ENCODE data around the gene SPZ1. TPM values are rescaled to one million over a fixed set of nuclear protein-coding genes. Genes with fewer than 3 reads are reported as not detected.
"Not testable (repeated sequence)": the region's sequence is repeated elsewhere in the genome, so short reads cannot be mapped to it uniquely, and the experiment has no call there.

SPZ1 gene
- total RNA-seq (not detected), polyA plus RNA-seq (not detected)
- long read RNA-seq, donor 1, result 0 reads
- long read RNA-seq, donor 2, result 0 reads

DNA sequence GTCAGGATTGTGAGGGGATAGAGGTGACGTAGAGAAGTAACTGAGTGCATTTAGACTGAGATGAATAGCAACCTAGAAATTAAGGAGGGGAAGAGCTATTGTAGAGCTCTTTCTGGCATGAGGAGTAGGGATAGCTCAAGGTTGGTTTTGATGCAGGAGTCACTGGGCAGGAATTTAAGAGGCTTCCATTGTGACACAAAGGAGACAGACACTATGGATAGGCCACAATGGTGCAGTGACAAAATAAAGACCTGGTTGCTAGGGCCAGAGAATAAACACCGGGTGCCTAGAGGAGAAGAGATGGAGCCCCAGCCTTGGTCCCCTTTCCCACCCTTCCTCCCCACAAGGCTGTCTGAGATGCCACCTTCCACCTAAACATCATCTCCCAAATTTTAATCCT is at the start of gene SPZ1:
Gene SPZ1, plus strand, starts transcription at position 301 of the 400 bp plus-strand sequence. CDS start 214 bp downstream, outside the sequence.
- Histone ChIP-seq H3K9me3 (ENCODE audit: control insufficient read depth, low read length) (no peaks in the 10 kb centered on the region), H3K27ac (ENCODE audit: low read depth in 1 of 2, low read length in 2 of 2) (no peak within 1 kb of the TSS), H3K4me3 (ENCODE audit: low read length in 2 of 2) (no peak within 1 kb of the TSS), H3K36me3 (ENCODE audit: control insufficient read depth in 1 of 2, insufficient read depth in 2 of 2, low read length in 1 of 2) (no peaks in the 10 kb centered on the region), H3K4me1 (ENCODE audit: control insufficient read depth in 1 of 2, insufficient read depth in 2 of 2, low read length in 2 of 2) (no peaks in the 10 kb centered on the region), H3K27me3 (ENCODE audit: control insufficient read depth in 1 of 2, insufficient read depth in 2 of 2, low read length in 1 of 2) (no peaks in the 10 kb centered on the region)
- WGBS, 2 donors, result 74 to 83% methylated on average over 2 of the region's 2 CpGs
- ATAC-seq (ENCODE audit: low FRiP score) (no peak), DNase-seq (no peak)
- intact Hi-C loops (cut with DNase I), result no loop called here

DNA sequence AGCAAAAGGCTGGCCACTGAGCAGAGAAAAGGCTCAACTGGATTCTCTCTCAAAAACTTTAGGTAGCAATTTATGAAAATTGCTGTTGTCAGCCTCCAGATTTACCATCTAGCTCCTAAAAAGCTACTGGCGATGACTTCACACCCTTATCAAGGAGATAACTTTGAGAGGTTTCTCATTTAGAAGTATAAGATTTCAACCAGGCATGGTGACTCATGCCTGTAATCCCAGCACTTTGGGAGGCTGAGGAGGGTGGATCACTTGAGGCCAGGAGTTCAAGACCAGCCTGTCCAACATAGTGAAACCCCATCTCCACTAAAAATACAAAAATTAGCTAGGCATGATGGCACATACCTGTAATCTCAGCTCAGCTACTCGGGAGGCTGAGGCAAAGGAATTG is 49.3 kb upstream of the SPZ1 start:
- not testable (repeated sequence) for H3K9me3 ChIP-seq (ENCODE audit: control insufficient read depth, low read length); H3K27me3 ChIP-seq (ENCODE audit: control insufficient read depth in 1 of 2, insufficient read depth in 2 of 2, low read length in 1 of 2); ATAC-seq (ENCODE audit: low FRiP score); H3K4me1 ChIP-seq (ENCODE audit: control insufficient read depth in 1 of 2, insufficient read depth in 2 of 2, low read length in 2 of 2); H3K27ac ChIP-seq (ENCODE audit: low read depth in 1 of 2, low read length in 2 of 2); H3K36me3 ChIP-seq (ENCODE audit: control insufficient read depth in 1 of 2, insufficient read depth in 2 of 2, low read length in 1 of 2); DNase-seq; H3K4me3 ChIP-seq (ENCODE audit: low read length in 2 of 2)
- 89 to 91% methylated on average over 2 of the region's 2 CpGs for WGBS, 2 donors
- intact Hi-C loops (cut with DNase I), result loop anchor here in 1 of 2 donors (10.0 kb wide), 1 partner anchor 176 kb away; no protein-coding TSS in a partner anchor

GRCh38 chr5:80275347-80275746 is 44.5 kb upstream of the SPZ1 start:
- no peak overlapping the region for H3K4me3 ChIP-seq (ENCODE audit: low read length in 2 of 2)
- H3K9me3 ChIP-seq (ENCODE audit: control insufficient read depth, low read length), result no peaks in the 10 kb centered on the region
- intact Hi-C loops (cut with DNase I), result loop anchor here in 1 of 2 donors (10.0 kb wide), 1 partner anchor 181 kb away; no protein-coding TSS in a partner anchor
- ATAC-seq (ENCODE audit: low FRiP score) (no peak), DNase-seq (no peak)
- no peaks in the 10 kb centered on the region for H3K4me1 ChIP-seq (ENCODE audit: control insufficient read depth in 1 of 2, insufficient read depth in 2 of 2, low read length in 2 of 2)
- no peaks in the 10 kb centered on the region for H3K36me3 ChIP-seq (ENCODE audit: control insufficient read depth in 1 of 2, insufficient read depth in 2 of 2, low read length in 1 of 2)
- no peaks in the 10 kb centered on the region for H3K27me3 ChIP-seq (ENCODE audit: control insufficient read depth in 1 of 2, insufficient read depth in 2 of 2, low read length in 1 of 2)
- 79 to 84% methylated on average over 2 of the region's 2 CpGs for WGBS, 2 donors
- H3K27ac ChIP-seq (ENCODE audit: low read depth in 1 of 2, low read length in 2 of 2), result no peak overlapping the region

- intact Hi-C loops (cut with DNase I), result loop anchor here in 1 of 2 donors (10.0 kb wide), 1 partner anchor 181 kb away; no protein-coding TSS in a partner anchor
- no peak for ATAC-seq (ENCODE audit: low FRiP score)
- Histone ChIP-seq H3K36me3 (ENCODE audit: control insufficient read depth in 1 of 2, insufficient read depth in 2 of 2, low read length in 1 of 2) (no peaks in the 10 kb centered on the region), H3K9me3 (ENCODE audit: control insufficient read depth, low read length) (no peaks in the 10 kb centered on the region), H3K27ac (ENCODE audit: low read depth in 1 of 2, low read length in 2 of 2) (no peak overlapping the region), H3K27me3 (ENCODE audit: control insufficient read depth in 1 of 2, insufficient read depth in 2 of 2, low read length in 1 of 2) (no peaks in the 10 kb centered on the region), H3K4me1 (ENCODE audit: control insufficient read depth in 1 of 2, insufficient read depth in 2 of 2, low read length in 2 of 2) (no peaks in the 10 kb centered on the region), H3K4me3 (ENCODE audit: low read length in 2 of 2) (no peak overlapping the region)
- no peak for DNase-seq
These were observed 43.6 kb upstream of the SPZ1 start for GRCh38 chr5:80276186-80276585.

DNA sequence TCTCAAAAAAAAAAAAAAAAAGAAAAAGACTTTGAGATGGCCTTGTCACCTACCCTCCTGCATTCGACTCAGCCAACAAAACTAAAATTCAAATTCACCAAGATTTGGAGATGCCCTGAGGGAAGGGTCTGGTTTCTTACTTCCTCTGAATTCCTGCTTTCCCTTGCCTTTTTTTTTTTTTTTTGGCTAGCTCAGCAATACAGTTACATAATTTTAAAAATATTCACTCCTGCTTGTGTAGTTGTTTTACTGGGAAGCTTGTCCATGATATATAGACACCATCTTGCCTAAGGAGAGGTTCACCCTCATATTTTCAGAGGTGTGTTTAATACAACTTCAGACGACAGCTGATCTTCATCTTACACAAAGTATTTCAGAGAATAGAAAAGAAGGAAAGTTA is 42.6 kb upstream of the SPZ1 start:
- no peaks in the 10 kb centered on the region for H3K4me1 ChIP-seq (ENCODE audit: control insufficient read depth in 1 of 2, insufficient read depth in 2 of 2, low read length in 2 of 2)
- H3K27ac ChIP-seq (ENCODE audit: low read depth in 1 of 2, low read length in 2 of 2), result no peak overlapping the region
- WGBS, 2 donors, result 18% methylated on average over 2 of the region's 2 CpGs
- no peaks in the 10 kb centered on the region for H3K36me3 ChIP-seq (ENCODE audit: control insufficient read depth in 1 of 2, insufficient read depth in 2 of 2, low read length in 1 of 2)
- no peaks in the 10 kb centered on the region for H3K27me3 ChIP-seq (ENCODE audit: control insufficient read depth in 1 of 2, insufficient read depth in 2 of 2, low read length in 1 of 2)
- H3K4me3 ChIP-seq (ENCODE audit: low read length in 2 of 2), result no peak overlapping the region
- DNase-seq, result no peak
- intact Hi-C loops (cut with DNase I), result loop anchor here in 1 of 2 donors (10.0 kb wide), 1 partner anchor 182 kb away; no protein-coding TSS in a partner anchor
- H3K9me3 ChIP-seq (ENCODE audit: control insufficient read depth, low read length), result no peaks in the 10 kb centered on the region
- ATAC-seq (ENCODE audit: low FRiP score), result no peak

DNA sequence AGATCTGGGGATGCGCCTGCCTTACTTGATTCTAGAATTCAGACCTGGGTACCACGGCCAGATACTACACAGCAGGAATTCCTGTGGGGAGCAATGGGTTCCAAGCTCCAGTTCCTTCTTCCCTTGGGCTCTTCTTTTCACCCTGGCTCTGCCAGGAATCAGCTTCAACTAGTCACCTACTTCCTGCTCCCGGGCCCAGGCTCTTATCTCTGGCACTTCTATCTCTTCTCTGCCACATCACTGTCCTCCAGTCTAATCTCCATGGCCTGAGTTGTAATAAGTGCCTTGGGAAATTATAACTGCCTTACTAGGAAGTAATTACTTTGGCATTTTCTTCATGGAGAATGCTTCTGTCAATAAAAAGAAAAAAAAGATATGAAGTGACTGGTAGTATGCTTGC is 37.7 kb upstream of the SPZ1 start:
- intact Hi-C loops (cut with DNase I), result no loop called here
- Histone ChIP-seq H3K4me1 (ENCODE audit: control insufficient read depth in 1 of 2, insufficient read depth in 2 of 2, low read length in 2 of 2) (no peaks in the 10 kb centered on the region), H3K4me3 (ENCODE audit: low read length in 2 of 2) (no peak overlapping the region), H3K27ac (ENCODE audit: low read depth in 1 of 2, low read length in 2 of 2) (no peak overlapping the region), H3K9me3 (ENCODE audit: control insufficient read depth, low read length) (no peaks in the 10 kb centered on the region), H3K27me3 (ENCODE audit: control insufficient read depth in 1 of 2, insufficient read depth in 2 of 2, low read length in 1 of 2) (no peaks in the 10 kb centered on the region), H3K36me3 (ENCODE audit: control insufficient read depth in 1 of 2, insufficient read depth in 2 of 2, low read length in 1 of 2) (no peaks in the 10 kb centered on the region)
- 49 to 67% methylated on average over 3 of the region's 3 CpGs for WGBS, 2 donors
- no peak for ATAC-seq (ENCODE audit: low FRiP score)
- no peak for DNase-seq

DNA sequence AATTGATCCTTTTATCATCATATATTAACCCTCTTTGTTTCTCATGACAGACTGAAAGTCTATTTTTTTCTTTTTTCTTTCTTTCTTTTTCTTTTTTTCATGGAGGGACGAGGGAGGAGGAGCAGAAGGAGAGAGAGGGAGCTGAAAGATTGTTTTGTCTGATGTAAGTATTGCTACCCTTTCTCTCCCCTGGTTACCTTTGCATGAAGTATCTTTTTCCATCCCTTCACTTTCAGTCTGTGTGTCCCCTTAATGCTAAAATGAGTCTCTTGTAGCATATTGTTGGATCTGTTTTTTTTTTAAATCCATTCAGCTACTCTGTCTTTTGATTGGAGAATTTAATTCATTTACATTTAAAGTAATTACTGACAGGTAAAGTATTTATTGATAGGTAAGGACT is 36.4 kb upstream of the SPZ1 start:
- no peak overlapping the region for H3K27ac ChIP-seq (ENCODE audit: low read depth in 1 of 2, low read length in 2 of 2)
- intact Hi-C loops (cut with DNase I), result no loop called here
- H3K9me3 ChIP-seq (ENCODE audit: control insufficient read depth, low read length), result no peaks in the 10 kb centered on the region
- WGBS, 2 donors, result 45 to 71% methylated on average over 1 of the region's 1 CpG
- no peak for DNase-seq
- no peaks in the 10 kb centered on the region for H3K27me3 ChIP-seq (ENCODE audit: control insufficient read depth in 1 of 2, insufficient read depth in 2 of 2, low read length in 1 of 2)
- H3K4me1 ChIP-seq (ENCODE audit: control insufficient read depth in 1 of 2, insufficient read depth in 2 of 2, low read length in 2 of 2), result no peaks in the 10 kb centered on the region
- ATAC-seq (ENCODE audit: low FRiP score), result no peak
- no peaks in the 10 kb centered on the region for H3K36me3 ChIP-seq (ENCODE audit: control insufficient read depth in 1 of 2, insufficient read depth in 2 of 2, low read length in 1 of 2)
- no peak overlapping the region for H3K4me3 ChIP-seq (ENCODE audit: low read length in 2 of 2)

DNA sequence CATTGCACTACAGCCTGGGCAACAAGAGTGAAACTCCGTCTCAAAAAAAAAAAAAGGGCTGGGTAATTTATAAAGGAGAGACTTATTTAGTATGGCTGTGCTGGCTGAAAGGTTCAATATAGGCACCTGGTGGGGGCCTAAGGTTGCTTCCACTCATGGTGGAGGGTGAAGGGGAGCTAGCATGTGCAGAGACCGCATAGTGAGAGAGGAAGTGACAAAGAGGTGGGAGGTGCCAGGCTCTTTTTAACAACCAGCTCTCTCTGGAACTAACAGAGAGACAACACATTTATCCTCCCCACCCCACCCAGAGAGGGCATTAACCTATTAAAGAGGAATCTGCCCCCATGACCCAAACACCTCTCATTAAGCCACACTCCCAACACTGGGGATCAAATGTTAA is 35.1 kb upstream of the SPZ1 start:
- intact Hi-C loops (cut with DNase I), result no loop called here
- WGBS, 2 donors, result 42 to 54% methylated on average over 2 of the region's 2 CpGs

GRCh38 chr5:80288177-80288576 is 31.6 kb upstream of the SPZ1 start:
- Histone ChIP-seq H3K9me3 (ENCODE audit: control insufficient read depth, low read length) (no peaks in the 10 kb centered on the region), H3K36me3 (ENCODE audit: control insufficient read depth in 1 of 2, insufficient read depth in 2 of 2, low read length in 1 of 2) (no peaks in the 10 kb centered on the region), H3K4me1 (ENCODE audit: control insufficient read depth in 1 of 2, insufficient read depth in 2 of 2, low read length in 2 of 2) (no peaks in the 10 kb centered on the region), H3K27ac (ENCODE audit: low read depth in 1 of 2, low read length in 2 of 2) (no peak overlapping the region), H3K4me3 (ENCODE audit: low read length in 2 of 2) (no peak overlapping the region), H3K27me3 (ENCODE audit: control insufficient read depth in 1 of 2, insufficient read depth in 2 of 2, low read length in 1 of 2) (no peaks in the 10 kb centered on the region)
- 89 to 94% methylated on average over 2 of the region's 2 CpGs for WGBS, 2 donors
- intact Hi-C loops (cut with DNase I), result no loop called here
- no peak for DNase-seq
- no peak for ATAC-seq (ENCODE audit: low FRiP score)

More for the DNA sequence above, 35.1 kb upstream of the SPZ1 start:
- DNase-seq, result no peak
- ATAC-seq (ENCODE audit: low FRiP score), result no peak
- Histone ChIP-seq H3K4me1 (ENCODE audit: control insufficient read depth in 1 of 2, insufficient read depth in 2 of 2, low read length in 2 of 2) (no peaks in the 10 kb centered on the region), H3K27ac (ENCODE audit: low read depth in 1 of 2, low read length in 2 of 2) (no peak overlapping the region), H3K9me3 (ENCODE audit: control insufficient read depth, low read length) (no peaks in the 10 kb centered on the region), H3K4me3 (ENCODE audit: low read length in 2 of 2) (no peak overlapping the region), H3K27me3 (ENCODE audit: control insufficient read depth in 1 of 2, insufficient read depth in 2 of 2, low read length in 1 of 2) (no peaks in the 10 kb centered on the region), H3K36me3 (ENCODE audit: control insufficient read depth in 1 of 2, insufficient read depth in 2 of 2, low read length in 1 of 2) (no peaks in the 10 kb centered on the region)
